K562 treated with DMSO at 1 percent for 24 hours (cell line): ENCODE measurements around the gene SRD5A3. TPM values are rescaled to one million over a fixed set of nuclear protein-coding genes. Genes with fewer than 3 reads are reported as not detected.

Source experiments
- total RNA-seq: library from RNA; unstranded; fragments of 300-600 nt; gene quantifications from 2 replicates; pipeline ENCODE4 v1.2.3, GENCODE V29; 2022; ENCODE audit warnings: low read depth; ENCODE audit not compliant: insufficient read depth

Gene SRD5A3
- 10.8 and 12.1 TPM in 2 replicates for total RNA-seq

DNA sequence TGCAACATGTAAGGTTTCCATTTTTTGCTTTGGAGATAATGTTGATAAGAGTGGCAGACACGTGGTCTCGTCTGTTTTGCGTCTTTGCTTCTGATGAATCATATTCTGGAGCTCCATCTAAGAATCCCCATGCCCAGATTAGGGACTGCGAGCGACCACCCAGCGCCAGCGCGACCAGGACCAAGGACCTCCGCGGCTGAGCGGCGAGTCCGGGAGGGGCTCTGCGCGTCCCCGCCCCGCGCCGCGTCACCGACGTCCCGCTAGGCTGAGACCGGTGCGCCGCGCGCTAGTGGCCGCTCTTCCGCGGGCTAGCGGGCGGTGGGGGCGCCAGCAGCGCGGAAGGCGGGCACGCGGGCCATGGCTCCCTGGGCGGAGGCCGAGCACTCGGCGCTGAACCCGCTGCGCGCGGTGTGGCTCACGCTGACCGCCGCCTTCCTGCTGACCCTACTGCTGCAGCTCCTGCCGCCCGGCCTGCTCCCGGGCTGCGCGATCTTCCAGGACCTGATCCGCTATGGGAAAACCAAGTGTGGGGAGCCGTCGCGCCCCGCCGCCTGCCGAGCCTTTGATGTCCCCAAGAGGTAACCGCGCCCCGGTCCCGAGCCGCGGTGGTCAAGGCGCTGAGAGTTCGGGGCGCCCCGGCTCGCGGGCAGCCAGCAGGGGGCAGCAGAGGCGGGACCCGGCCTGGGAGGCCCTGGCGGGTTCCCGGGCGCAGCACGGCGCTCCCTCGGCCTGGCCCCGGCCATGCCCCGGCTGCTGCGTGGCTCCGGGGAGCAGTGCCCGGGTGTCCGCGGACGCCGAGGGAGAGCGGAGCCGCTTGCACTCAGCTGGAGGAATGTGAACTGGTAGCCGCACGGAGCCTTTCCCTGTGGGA lies at the start of gene SRD5A3:
TSS of gene SRD5A3 (plus strand) at position 263 of the 871 bp plus-strand sequence. CDS start at position 358, 95 bp downstream.

DNA sequence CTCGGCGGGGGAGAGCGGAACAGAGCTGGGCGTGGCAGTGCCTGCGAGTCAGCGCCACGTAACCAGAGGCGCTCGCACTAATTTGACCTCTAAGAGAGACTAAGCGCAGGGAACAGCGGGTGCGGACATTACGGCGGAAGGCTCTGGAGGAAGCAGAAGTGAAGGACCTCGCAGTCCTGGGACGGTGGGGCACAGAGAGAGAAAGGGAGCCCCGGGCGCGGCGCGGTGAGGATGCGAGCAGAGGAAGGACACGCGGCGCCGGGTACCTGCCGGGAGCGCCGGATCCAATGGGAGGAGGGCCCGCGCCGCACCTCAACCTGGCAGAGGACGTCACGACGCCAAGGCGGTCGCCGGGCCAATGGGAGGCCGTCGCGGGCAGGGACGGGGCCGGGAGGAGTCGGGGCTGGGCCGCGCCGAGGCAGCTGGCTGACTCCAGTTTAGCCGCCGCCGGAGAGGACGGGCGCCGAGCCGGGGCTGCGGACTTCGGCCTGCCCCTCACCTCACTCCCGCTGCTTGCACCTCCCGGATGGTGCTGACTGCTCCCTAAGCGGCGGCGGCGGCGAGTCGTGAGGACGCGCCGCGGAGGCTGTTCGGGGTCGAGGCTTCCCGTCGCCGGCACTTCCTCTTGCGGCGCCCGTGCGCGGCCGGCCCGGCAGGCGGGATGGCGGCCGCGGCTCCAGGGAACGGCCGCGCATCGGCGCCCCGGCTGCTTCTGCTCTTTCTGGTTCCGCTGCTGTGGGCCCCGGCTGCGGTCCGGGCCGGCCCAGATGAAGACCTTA lies 49.7 kb downstream of the SRD5A3 start, which contains the start of gene TMEM165:
TSS of gene TMEM165 (plus strand) at position 429 of the 779 bp plus-strand sequence. CDS start at position 662, 233 bp downstream.

Other genes with a start within 250 kb of the SRD5A3 start
- not detected in 2 replicates for gene KDR, start 220.6 kb upstream of the SRD5A3 start, total RNA-seq
- gene TMEM165, start 49.7 kb downstream of the SRD5A3 start, total RNA-seq: 61.1 and 70.3 TPM in 2 replicates
- 5.4 and 5.6 TPM in 2 replicates for gene CLOCK, start 200.7 kb downstream of the SRD5A3 start, total RNA-seq
- gene PDCL2, start 246.0 kb downstream of the SRD5A3 start, total RNA-seq: not detected in 2 replicates